H1 (cell line): ENCODE results near the gene DUSP11. TPM values are rescaled to one million over a fixed set of nuclear protein-coding genes. Genes with fewer than 3 reads are reported as not detected.

Source experiments
- CBX5 ChIP-seq: fragments of 300-800, 300-1000 bp; sonication (generic); IDR thresholded peaks from 2 replicates; pipeline ENCODE4 v1.7.1; 2016; ENCODE audit warnings: antibody characterized with exemption, low read length, low read depth
- GTF2F1 ChIP-seq: IDR thresholded peaks from 2 replicates; pipeline ENCODE4 v1.6.1; 2012; ENCODE audit warnings: low read depth, low read length, improper control_type of control experiment, borderline replicate concordance
- NRF1 ChIP-seq: IDR thresholded peaks from 2 replicates; pipeline ENCODE4 v1.6.1; 2011; ENCODE audit warnings: mild to moderate bottlenecking, low read depth, low read length, improper control_type of control experiment
- RAD21 ChIP-seq, 2 experiments: IDR thresholded peaks in 1 of 2; conservative IDR thresholded peaks in 1 of 2; 2 replicates each; pipeline ENCODE4 v1.6.1; 2011; ENCODE audit warnings: low read depth in 2 of 2, low read length in 2 of 2, improper control_type of control experiment in 1 of 2, inconsistent platforms in 1 of 2, mild to moderate bottlenecking in 1 of 2, moderate library complexity in 1 of 2
- SRF ChIP-seq: IDR thresholded peaks from 2 replicates; pipeline ENCODE4 v1.6.1; 2011; ENCODE audit warnings: mild to moderate bottlenecking, low read depth, low read length, moderate library complexity
- TAF7 ChIP-seq: optimal IDR thresholded peaks from 2 replicates; pipeline ENCODE3; 2011; ENCODE audit warnings: low read depth, mild to moderate bottlenecking, inconsistent platforms, low read length, moderate library complexity, borderline replicate concordance
- polyA plus RNA-seq, 7 experiments: library from polyadenylated mRNA; depleted of rRNA in 3 of 7; stranded (reverse) in 5 of 7; unstranded in 2 of 7; fragments of >200 nt in 5 of 7; fragments of 200-250 nt in 2 of 7; gene quantifications; 1 replicate in 5 of 7; 2 replicates in 1 of 7; 4 replicates in 1 of 7; pipeline versions ENCODE4 v1.2.1 to v1.2.3, GENCODE V29; 2011 to 2013; ENCODE audit warnings: missing spikeins in 2 of 7, mixed read lengths in 2 of 7
- total RNA-seq: library from RNA; stranded (reverse); fragmentation: NEBNext Ultra II Directional; extraction: Animal tissue kit (Norgen Biotek cat#: 25700); gene quantifications from 2 replicates; pipeline ENCODE4 v1.2.1, GENCODE V29; 2021

DUSP11 gene
- total and polyA plus RNA-seq, 2 of the 8 experiments (the other 6 are each of a cell fraction or from before 2014, with no cell fraction given), result 12.2 to 19.1 TPM

DNA sequence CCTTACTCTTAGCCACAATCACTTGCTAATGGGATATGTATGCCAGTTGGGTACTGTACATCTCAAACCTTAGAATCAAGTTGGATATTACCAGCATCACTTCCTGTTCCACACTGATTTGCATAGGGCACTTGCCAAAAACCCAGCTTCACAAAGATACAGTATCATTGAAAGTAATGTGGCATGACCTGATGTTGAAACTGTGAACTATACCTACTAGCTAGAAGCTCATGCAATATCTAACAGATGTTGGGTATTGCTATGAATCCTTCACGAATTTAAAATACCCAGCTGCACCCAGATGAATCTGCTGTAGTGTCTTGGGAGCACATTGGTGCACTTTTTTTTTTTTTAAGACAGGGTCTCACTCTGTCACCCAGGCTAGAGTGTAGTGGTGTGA is 42.4 kb upstream of the DUSP11 start (continued):
- no peak for TF ChIP-seq RAD21 (IDR thresholded peaks at IDR 0.05 in 1 of 2, conservative IDR thresholded peaks at IDR 0.05 in 1 of 2; ENCODE audit: low read depth in 2 of 2, low read length in 2 of 2)
- TF ChIP-seq NRF1, result no peak
- no peak for TF ChIP-seq SRF
- TF ChIP-seq GTF2F1, result no peak
- TF ChIP-seq TAF7, result no peak
- TF ChIP-seq CBX5, result no peak
